ENCODE measurements around the gene SYT12.
"Not testable (repeated sequence)": the region's sequence is repeated elsewhere in the genome, so short reads cannot be mapped to it uniquely, and the experiment has no call there.

SYT12 gene

DNA sequence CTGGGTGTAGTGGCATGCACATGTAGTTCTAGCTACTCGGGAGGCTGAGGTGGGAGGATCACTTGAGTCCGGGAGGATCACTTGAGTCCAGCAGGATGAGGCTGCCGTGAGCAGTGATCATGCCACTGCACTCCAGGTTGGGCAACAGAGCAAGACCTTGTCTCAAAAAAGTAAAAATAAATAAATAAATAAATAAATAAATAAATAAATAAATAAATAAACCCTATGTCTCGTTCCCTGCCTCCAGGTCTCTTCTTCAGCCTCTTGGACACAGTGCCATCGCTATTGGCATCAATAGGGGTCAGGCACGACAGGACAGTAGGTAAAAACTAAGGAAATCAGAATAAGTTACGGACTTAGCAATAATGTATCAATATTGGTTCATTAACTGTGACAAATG lies 23.4 kb upstream of the SYT12 start:
- no peak for DNase-seq

DNA sequence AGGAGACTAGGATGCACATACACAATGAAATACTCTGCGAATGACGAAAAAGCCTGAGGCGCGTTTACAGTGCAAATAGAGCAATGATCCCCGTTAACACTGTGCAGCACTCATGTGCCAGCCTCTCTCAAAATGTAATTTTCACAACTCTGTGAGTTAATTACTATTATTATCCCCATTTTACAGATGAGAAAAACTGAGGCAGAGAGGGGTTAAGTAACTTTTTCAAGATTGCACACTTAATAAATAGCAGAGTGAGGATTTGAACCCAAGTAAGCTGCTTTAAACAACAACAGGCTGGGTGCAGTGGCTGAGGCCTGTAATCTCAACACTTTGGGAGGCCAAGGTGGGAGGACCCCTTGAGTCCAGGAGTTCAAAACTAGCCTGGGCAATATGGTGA lies 21.6 kb upstream of the SYT12 start:
- no peak for DNase-seq

GRCh38 chr11:67002297-67002913 lies 20.5 kb upstream of the SYT12 start:
- DNase-seq = no peak

GRCh38 chr11:67002921-67003411 lies 20.0 kb upstream of the SYT12 start:
- no peak for DNase-seq

DNA sequence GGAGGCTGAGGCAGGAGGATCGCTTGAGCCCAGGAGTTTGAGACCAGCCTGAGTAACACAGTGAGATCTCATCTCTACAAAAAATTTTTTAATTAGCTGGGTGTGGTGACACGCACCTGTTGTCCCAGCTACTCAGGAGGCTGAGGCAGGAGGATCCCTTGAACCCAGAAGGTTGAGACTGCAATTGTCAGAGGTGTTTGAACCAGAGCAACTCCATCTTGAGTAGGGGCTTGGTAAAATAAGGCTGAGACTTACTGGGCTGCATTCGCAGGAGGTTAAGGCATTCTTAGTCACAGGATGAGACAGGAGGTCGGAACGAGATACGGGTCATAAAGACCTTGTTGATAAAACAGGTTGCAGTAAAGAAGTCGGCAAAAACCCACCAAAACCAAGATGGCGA lies 17.7 kb upstream of the SYT12 start:
- not testable (repeated sequence) for DNase-seq

GRCh38 chr11:67006029-67006884 lies 16.7 kb upstream of the SYT12 start:
- DNase-seq = no peak

DNA sequence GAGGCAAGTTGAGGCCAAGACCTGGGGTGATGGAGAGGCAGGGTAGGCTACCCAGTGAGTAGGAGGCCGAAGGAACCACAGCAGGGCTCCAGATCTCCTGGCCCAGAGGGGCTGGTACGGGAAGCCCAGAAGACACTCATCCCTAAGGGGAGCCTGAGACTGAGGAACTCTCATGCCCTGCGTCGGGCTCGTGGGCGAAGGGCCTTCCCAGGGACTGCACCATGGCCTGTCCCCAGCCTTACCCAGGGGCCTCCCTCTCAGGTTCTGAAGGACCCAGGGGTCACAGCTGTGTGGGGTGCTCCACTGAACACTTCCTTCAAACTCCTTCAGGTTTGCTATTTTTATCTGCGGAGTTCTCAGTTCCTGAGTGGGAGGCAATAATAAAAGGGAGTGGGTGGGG lies 15.8 kb upstream of the SYT12 start:
- DNase-seq = no peak

GRCh38 chr11:67010296-67010905 lies 12.5 kb upstream of the SYT12 start:
- DNase-seq = no peak

DNA sequence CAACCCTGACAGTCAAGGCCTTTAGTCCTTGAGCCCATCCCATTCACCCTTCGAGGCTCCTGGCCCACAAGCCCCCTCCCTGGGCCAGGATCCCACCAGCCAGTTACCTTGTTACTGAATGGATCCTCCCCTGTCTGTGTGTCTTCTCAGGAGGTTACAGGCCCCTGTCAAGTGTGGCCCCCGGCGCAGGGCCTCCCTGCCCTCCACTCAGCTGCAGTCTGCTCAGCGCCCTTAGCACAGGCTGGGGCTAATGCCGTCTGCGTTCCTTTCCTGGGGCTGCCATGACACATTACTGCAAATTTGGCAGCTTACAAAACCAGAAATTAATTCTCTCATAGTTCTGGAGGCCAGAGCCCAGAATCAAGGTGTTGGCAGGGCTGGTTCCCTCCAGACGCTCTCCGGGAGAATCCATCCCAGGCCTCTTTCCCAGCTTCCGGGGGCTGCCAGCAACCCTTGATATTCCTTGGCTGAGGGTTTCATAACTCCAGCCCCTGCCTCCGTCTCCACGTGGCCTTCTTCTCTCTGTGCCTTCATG lies 9.4 kb upstream of the SYT12 start:
- DNase-seq = no peak

DNA sequence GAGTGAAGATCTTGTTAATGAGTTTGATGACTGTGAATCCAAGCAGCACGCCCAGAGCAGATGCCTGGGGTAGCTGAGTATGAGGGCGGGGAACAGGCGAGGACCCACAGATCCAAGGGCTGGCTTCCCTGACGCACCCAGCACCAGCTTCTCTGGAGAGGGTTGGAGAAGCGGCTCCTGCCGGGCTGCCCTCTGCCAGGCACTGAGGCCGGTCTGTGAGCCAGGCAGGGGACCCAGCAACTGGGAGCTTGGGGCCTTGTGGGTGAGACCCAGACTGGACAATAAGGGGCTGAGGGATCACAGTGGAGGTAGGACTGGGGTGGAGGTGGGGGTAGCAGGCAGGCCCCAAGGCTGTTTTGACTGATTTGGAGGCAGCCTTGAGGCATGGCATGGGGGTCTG lies 8.6 kb upstream of the SYT12 start:
- no peak for DNase-seq

DNA sequence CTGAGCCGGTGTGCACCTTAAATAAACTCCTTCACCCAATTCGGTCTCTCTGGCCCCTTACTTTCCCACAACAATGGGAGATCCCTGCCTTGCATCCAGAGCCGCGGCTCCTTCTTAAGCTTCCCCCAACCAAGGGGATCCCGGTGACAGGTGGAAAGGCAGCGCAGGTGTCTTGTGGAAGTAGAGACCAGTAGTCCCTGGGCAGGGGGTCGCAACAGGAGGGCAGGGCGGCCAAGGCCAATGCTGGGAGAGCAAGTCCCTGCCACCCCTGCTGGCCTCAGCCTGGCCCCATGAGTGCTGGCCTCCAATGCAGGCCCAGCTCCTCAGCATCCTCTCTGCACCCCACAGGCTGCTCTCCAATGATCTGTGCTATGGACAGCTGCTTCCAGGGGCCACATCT lies 7.9 kb upstream of the SYT12 start:
- DNase-seq = no peak

- DNase-seq = no peak
Observed at GRCh38 chr11:67016550-67016949, 6.4 kb upstream of the SYT12 start.

- no peak for DNase-seq
Observed at GRCh38 chr11:67020949-67021348, 2.0 kb upstream of the SYT12 start.

DNA sequence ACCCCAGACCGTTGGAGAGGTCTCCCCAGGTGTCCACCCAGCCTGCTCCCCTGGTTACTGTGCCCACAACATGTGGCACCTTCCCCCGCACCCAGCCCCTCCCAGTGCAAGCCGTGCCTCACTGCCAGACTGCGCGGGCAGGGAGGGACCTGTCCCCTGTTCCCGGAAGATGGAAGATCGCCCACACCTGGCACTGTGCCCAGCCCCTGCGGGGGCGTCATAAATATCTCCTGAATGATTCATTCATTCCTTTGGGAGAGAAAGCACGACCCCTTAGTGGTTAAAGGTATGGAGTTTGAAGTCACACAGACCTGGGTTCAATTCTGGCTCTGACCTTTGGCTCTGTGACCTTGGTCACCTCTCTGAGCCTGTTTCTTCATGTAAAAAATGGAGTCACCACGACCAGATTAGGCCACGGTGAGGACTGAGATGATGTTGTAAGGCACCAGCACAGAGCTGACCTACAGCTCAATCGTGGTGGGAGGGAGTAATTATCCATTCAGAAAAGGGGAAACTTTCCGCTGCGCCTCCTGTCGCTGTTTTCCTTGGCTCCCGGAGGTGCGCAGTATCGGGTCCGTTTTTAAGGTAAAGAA lies 497 bp upstream of the SYT12 start:
- no peak for DNase-seq

GRCh38 chr11:67023957-67024353 lies 1.0 kb downstream of the SYT12 start:
- no peak for DNase-seq

DNA sequence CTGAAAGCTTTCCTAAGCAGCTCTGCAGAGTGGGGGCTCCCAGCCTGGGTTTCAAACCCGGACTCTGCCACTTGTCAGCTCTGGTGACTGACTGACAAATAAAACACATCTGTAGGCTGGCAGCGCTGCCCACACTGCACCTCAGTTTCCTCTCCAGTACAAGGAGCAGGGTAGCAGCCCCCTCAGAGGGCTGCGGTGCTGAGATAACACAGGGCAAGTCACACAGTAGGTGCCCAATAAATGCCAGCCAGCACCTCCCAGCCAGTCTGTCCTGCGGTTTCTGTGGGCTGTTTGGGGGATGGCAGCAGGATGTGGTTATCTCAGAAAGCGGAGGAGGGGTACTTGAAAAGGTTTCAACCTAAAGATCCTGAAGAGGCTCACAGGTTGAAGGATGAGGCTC lies 1.5 kb downstream of the SYT12 start:
- DNase-seq = no peak

DNA sequence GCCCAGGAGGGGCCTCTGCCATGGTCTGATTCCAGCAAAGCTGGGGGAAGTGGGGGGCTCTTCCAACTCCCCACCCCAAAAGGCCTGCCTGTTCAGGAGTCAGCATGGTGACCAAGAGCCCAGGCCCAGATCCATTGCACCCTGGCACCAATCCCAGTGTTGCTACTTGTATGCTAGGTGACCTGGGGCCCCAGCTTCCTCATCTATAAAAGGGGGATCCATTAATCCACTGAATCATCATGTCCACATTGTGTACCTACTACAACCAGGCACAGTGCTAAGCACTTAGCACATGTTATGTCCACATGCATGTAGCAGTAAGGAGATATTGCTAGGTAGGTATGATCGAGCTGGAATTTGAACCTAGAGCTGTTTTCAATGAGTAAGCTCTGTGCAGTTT lies 2.0 kb downstream of the SYT12 start:
- no peak for DNase-seq

DNA sequence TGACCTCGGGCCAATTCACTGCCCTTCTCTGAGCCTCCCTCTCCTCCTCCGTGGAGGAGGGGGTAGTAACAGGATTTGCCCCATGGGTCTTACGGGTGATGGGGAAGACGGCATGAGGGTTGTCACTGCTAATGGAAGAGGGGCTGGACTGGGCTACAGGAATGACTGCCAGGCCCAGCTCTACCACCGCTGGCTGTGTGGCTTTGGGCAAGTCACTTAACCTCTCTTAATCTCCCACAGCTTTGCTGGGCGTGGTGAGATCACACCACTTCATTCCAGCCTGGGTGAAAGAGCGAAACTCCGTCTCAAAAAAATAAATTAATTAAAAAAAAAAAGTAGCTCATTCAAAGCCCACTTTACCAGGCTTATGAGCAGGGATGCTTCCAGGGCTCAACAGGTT lies 2.8 kb downstream of the SYT12 start:
- DNase-seq = no peak

GRCh38 chr11:67026941-67027340 lies 4.0 kb downstream of the SYT12 start:
- no peak for DNase-seq

DNA sequence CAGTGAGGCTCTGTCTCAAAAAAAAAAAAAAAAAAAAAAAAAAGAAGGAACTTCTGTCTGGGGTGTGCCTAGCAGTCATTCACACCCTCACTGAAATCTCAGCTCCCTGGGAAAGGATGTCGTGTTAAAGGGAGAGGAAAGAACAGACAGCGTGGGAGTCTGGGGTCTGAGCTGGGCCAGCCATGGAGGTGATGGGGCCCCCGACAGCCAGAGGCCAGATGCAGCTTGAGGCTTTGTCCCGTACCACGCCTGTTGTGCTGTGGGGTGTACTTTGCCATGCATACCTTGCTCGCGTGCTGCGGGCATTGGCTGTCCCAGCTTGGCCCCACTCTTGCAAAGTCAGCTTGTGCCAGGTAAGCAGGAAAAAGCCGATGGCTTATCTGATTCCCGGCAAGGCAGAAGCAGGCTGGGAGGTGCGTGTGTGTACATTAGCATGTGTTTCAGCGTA lies 4.6 kb downstream of the SYT12 start:
- DNase-seq = no peak

DNA sequence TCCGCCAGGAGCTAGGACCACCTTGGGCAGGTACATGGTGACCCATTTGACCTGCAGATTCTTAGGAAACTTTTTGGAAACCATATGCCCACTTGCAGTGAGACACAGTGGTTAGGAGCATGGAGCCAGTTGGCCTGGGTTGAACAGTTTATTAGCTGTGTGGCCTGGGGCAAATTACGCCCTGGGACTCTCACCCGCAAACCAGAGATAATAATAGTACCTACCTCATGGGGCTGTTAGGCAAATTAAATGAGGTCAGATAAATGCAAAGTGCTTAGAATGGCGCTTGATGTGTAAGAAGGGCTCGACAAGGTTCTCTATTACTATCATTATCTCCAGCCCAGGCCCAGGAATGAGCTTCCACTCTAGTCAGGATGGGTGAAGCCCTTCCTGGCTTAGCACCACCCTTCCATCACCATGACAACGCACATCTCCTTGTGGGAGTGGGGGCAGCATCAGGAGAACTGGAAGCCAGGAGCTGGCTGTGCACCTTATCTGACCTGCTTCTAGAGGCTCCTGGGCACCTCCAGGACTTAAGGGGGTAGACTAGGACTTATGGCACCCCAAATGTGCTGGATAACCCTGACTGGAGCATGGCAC lies 5.1 kb downstream of the SYT12 start:
- DNase-seq = no peak

- DNase-seq = no peak
Observed at GRCh38 chr11:67029146-67029545, 6.2 kb downstream of the SYT12 start.

DNA sequence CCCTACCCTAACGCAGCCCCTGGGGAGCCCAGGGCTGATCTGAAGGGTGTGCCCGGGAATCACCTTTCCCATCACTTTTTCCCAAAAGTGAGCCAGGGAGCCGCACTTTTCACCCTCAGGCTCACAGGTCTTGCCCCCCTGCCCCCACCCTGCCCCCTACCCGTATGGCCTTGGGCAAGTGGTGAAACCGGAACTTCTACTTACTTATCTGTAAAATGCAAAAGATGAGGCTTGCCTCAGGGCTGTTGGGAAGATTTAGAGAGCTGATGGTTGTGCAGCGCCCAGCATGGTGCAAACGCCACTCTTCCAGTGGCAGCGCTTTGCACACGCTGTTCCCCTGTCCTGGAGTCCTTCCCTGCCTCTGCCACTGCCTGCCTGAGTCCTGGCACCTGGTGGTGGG lies 8.0 kb downstream of the SYT12 start:
- DNase-seq = no peak
